ENCODE data around the gene YBX2.

DNA sequence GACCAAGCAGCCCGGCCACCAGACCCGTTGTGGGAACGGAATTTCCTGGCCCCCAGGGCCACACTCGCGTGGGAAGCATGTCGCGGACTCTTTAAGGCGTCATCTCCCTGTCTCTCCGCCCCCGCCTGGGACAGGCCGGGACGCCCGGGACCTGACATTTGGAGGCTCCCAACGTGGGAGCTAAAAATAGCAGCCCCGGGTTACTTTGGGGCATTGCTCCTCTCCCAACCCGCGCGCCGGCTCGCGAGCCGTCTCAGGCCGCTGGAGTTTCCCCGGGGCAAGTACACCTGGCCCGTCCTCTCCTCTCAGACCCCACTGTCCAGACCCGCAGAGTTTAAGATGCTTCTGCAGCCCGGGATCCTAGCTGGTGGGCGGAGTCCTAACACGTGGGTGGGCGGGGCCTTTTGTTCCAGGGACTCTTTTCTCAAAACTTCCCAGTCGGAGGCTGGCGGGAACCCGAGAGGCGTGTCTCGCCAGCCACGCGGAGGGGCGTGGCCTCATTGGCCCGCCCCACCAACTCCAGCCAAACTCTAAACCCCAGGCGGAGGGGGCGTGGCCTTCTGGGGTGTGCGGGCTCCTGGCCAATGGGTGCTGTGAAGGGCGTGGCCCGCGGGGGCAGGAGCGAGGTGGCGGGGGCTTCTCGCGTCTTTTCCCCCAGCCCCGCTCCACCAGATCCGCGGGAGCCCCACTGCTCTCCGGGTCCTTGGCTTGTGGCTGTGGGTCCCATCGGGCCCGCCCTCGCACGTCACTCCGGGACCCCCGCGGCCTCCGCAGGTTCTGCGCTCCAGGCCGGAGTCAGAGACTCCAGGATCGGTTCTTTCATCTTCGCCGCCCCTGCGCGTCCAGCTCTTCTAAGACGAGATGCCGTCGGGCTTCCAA is 13.1 kb downstream of the YBX2 start, which contains the start of gene SLC2A4:
- no peak for TF ChIP-seq EZH2 (IDR thresholded peaks at IDR 0.05; ENCODE audit: insufficient read depth, poor library complexity, severe bottlenecking)
- TF ChIP-seq EZH2phosphoT487 (IDR thresholded peaks at IDR 0.05; ENCODE audit: insufficient read depth, low read depth), result no peak
